ENCODE results near the gene UBA5. TPM values are rescaled to one million over a fixed set of nuclear protein-coding genes. Genes with fewer than 3 reads are reported as not detected.

UBA5 gene
- total RNA-seq, 1 donor from 2014 or later, result 30.3 TPM

DNA sequence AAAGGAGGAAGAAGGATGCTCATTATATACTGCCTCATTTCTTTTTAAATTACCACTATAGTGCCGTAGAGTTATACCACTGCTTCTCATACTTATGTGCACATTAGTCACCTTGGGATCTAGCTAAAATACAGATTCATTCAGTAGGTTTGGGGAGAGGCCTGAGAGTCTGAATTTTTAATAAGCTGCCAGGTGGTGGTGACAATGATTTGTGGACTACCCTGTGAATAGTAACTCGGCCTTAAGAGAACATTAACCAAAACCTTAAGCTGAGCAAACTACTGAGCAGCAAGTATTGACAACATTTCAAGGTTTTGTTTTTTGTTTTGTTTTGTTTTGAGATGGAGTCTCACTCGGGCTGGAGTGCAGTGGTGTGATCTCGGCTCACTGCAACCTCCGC, 19.8 kb downstream of the UBA5 start:
- FAIRE-seq, result no peak
- H3K36me3 ChIP-seq (ENCODE audit: control insufficient read depth, insufficient read depth, low read length), result no peaks in the 10 kb centered on the region

DNA sequence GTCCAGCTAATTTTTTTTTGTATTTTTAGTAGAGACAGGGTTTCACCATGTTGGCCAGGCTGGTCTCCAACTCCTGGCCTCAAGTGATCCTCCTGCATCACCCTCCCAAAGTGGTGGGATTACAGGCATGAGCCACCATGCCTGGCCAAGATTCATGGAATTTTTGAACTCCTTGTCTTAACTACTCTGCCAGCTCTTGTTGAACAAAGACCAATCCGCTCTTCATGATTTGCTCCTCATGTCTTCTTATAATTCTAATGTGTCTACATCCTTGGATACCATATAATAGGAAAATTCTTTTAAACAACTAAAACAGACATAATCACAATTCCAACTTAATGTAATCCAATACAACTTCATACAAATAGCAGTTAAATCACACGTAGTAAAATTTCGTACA, 21.3 kb downstream of the UBA5 start:
- H3K4me3 ChIP-seq (ENCODE audit: low read depth, low read length), result no peak overlapping the region
- no peaks in the 10 kb centered on the region for H3K27me3 ChIP-seq (ENCODE audit: control insufficient read depth, insufficient read depth, low read length)
- no peak for FAIRE-seq
- no peak for DNase-seq (ENCODE audit: low read depth)
- TF ChIP-seq, protein P1, sequence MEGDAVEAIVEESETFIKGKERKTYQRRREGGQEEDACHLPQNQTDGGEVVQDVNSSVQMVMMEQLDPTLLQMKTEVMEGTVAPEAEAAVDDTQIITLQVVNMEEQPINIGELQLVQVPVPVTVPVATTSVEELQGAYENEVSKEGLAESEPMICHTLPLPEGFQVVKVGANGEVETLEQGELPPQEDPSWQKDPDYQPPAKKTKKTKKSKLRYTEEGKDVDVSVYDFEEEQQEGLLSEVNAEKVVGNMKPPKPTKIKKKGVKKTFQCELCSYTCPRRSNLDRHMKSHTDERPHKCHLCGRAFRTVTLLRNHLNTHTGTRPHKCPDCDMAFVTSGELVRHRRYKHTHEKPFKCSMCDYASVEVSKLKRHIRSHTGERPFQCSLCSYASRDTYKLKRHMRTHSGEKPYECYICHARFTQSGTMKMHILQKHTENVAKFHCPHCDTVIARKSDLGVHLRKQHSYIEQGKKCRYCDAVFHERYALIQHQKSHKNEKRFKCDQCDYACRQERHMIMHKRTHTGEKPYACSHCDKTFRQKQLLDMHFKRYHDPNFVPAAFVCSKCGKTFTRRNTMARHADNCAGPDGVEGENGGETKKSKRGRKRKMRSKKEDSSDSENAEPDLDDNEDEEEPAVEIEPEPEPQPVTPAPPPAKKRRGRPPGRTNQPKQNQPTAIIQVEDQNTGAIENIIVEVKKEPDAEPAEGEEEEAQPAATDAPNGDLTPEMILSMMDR (IDR thresholded peaks at IDR 0.05; ENCODE audit: insufficient read depth, low read length, severe bottlenecking), result no peak
- peaks cover 3% of the 10 kb centered on the region for H3K36me3 ChIP-seq (ENCODE audit: control insufficient read depth, insufficient read depth, low read length)

More for the DNA sequence above, 19.8 kb downstream of the UBA5 start:
- H3K4me3 ChIP-seq (ENCODE audit: low read depth, low read length), result no peak overlapping the region
- DNase-seq (ENCODE audit: low read depth), result no peak
- H3K27me3 ChIP-seq (ENCODE audit: control insufficient read depth, insufficient read depth, low read length), result no peaks in the 10 kb centered on the region
- TF ChIP-seq, protein P1 (IDR thresholded peaks at IDR 0.05; ENCODE audit: insufficient read depth, low read length, severe bottlenecking), result no peak

DNA sequence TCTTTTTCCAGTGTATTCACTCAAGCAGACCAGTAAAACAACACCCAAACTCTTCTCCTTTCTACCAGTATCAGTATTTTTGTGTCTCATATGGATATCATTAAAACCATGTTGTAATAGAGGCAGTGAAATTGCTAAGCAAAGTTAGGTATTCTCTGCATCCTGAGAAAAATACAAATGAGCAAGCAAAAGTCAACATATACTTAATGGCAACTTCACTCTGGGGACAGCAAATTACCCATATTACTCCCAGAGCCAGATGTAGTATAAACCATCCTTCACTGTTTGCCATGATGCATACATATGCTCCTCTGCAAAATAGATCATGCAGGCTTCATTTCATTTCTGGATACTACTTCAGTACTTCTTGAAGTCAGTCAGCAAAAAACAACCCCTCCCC, 22.1 kb downstream of the UBA5 start:
- Histone ChIP-seq H3K36me3 (ENCODE audit: control insufficient read depth, insufficient read depth, low read length) (peaks cover 3% of the 10 kb centered on the region), H3K27me3 (ENCODE audit: control insufficient read depth, insufficient read depth, low read length) (no peaks in the 10 kb centered on the region), H3K4me3 (ENCODE audit: low read depth, low read length) (no peak overlapping the region)
- FAIRE-seq (no peak), DNase-seq (ENCODE audit: low read depth) (no peak)
- TF ChIP-seq, protein P1 (IDR thresholded peaks at IDR 0.05; ENCODE audit: insufficient read depth, low read length, severe bottlenecking), result no peak

- peaks cover 10% of the 10 kb centered on the region for H3K36me3 ChIP-seq (ENCODE audit: control insufficient read depth, insufficient read depth, low read length)
- DNase-seq (ENCODE audit: low read depth), result no peak
- TF ChIP-seq, protein P1 (IDR thresholded peaks at IDR 0.05; ENCODE audit: insufficient read depth, low read length, severe bottlenecking), result no peak
Measured at GRCh38 chr3:132690040-132690439, 29.9 kb downstream of the UBA5 start.

DNA sequence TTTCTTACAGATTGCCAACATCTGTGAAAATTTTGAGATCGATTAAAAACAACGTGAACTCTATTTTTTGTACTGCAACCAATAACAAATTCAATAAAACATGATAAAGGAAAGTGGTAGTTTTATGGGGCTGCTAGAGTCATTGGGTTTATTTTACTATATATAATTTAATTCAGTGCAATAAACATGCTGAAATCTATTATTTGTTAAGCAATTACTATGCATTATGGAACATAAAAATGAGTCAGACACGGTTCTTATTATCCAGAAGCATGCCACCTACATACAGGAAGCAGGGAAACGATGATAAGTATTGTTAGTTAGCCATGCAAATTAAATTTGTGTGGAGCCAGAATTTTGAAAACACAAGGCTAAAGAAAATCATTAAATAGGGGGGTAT, 34.9 kb downstream of the UBA5 start:
- TF ChIP-seq, protein P1 (IDR thresholded peaks at IDR 0.05; ENCODE audit: insufficient read depth, low read length, severe bottlenecking), result no peak
- Histone ChIP-seq H3K4me3 (ENCODE audit: low read depth, low read length) (no peak overlapping the region), H3K27me3 (ENCODE audit: control insufficient read depth, insufficient read depth, low read length) (no peaks in the 10 kb centered on the region), H3K36me3 (ENCODE audit: control insufficient read depth, insufficient read depth, low read length) (peaks cover 8% of the 10 kb centered on the region)
- no peak for FAIRE-seq
- no peak for DNase-seq (ENCODE audit: low read depth)

More at GRCh38 chr3:132690040-132690439, 29.9 kb downstream of the UBA5 start:
- Histone ChIP-seq H3K4me3 (ENCODE audit: low read depth, low read length) (no peak overlapping the region), H3K27me3 (ENCODE audit: control insufficient read depth, insufficient read depth, low read length) (no peaks in the 10 kb centered on the region)
- FAIRE-seq, result no peak

- H3K36me3 ChIP-seq (ENCODE audit: control insufficient read depth, insufficient read depth, low read length), result peaks cover 8% of the 10 kb centered on the region
- H3K27me3 ChIP-seq (ENCODE audit: control insufficient read depth, insufficient read depth, low read length), result no peaks in the 10 kb centered on the region
- H3K4me3 ChIP-seq (ENCODE audit: low read depth, low read length), result no peak overlapping the region
- DNase-seq (ENCODE audit: low read depth) (no peak), FAIRE-seq (no peak)
- TF ChIP-seq, protein P1 (IDR thresholded peaks at IDR 0.05; ENCODE audit: insufficient read depth, low read length, severe bottlenecking), result no peak
Measured at GRCh38 chr3:132695422-132695821, 35.3 kb downstream of the UBA5 start.

Measured in bronchial epithelial cell (primary cell).